Liver (tissue), 9 donors: ENCODE data around the gene HCRT. TPM values are rescaled to one million over a fixed set of nuclear protein-coding genes. Genes with fewer than 3 reads are reported as not detected.

Experiments used
- DNase-seq: peaks from one replicate; pipeline ENCODE4 v3.0.0-alpha.2; 2017; ENCODE audit warnings: low spot score
- H3K27ac ChIP-seq, 2 donors: one replicate each; pipeline ENCODE4 v1.7.0; 2013; ENCODE audit warnings: inconsistent platforms in 2 of 2, low read length in 2 of 2, control low read depth in 1 of 2, low read depth in 1 of 2, mild to moderate bottlenecking in 1 of 2
- H3K27me3 ChIP-seq, 4 donors: one replicate each; pipeline versions ENCODE4 v1.6.1 to v1.7.0; 2013; ENCODE audit warnings: low read length in 3 of 4, inconsistent platforms in 1 of 4, mild to moderate bottlenecking in 1 of 4, moderate library complexity in 1 of 4; ENCODE audit not compliant: control insufficient read depth in 4 of 4, insufficient read depth in 4 of 4
- H3K36me3 ChIP-seq, 4 donors: one replicate each; pipeline versions ENCODE4 v1.6.1 to v1.7.0; 2013; ENCODE audit warnings: low read length in 3 of 4, mild to moderate bottlenecking in 3 of 4, low read depth in 1 of 4, moderate library complexity in 1 of 4; ENCODE audit not compliant: control insufficient read depth in 4 of 4, insufficient read depth in 3 of 4
- H3K4me1 ChIP-seq, 4 donors: one replicate each; pipeline versions ENCODE4 v1.6.1 to v1.7.0; 2013; ENCODE audit warnings: low read length in 3 of 4, mild to moderate bottlenecking in 3 of 4, moderate library complexity in 1 of 4; ENCODE audit not compliant: control insufficient read depth in 4 of 4, insufficient read depth in 4 of 4
- H3K4me3 ChIP-seq, 3 donors: one replicate each; pipeline versions ENCODE4 v1.6.1 to v1.7.0; 2013; ENCODE audit warnings: low read length in 3 of 3, control low read depth in 1 of 3, low read depth in 1 of 3, mild to moderate bottlenecking in 1 of 3
- H3K9ac ChIP-seq, 2 donors: one replicate each; pipeline ENCODE4 v1.7.0; 2013; ENCODE audit warnings: low read length in 2 of 2, mild to moderate bottlenecking in 2 of 2, moderate library complexity in 2 of 2, control low read depth in 1 of 2, low read depth in 1 of 2
- H3K9me3 ChIP-seq, 4 donors: one replicate each; pipeline versions ENCODE4 v1.6.1 to v1.7.0; 2013; ENCODE audit warnings: low read length in 3 of 4; ENCODE audit not compliant: control insufficient read depth in 4 of 4
- EGR1 ChIP-seq, 2 donors: IDR thresholded peaks; 2 replicates each; pipeline ENCODE4 v1.6.1; 2016 to 2018; ENCODE audit warnings: antibody characterized with exemption in 2 of 2, low read depth in 2 of 2
- FOXA2 ChIP-seq: IDR thresholded peaks from 2 replicates; pipeline ENCODE4 v1.6.1; 2016; ENCODE audit warnings: antibody characterized with exemption
- HNF4A ChIP-seq, 2 donors: conservative IDR thresholded peaks; 2 replicates each; pipeline ENCODE4 v1.6.1; 2016; ENCODE audit warnings: antibody characterized with exemption in 2 of 2, mild to moderate bottlenecking in 2 of 2
- HNF4G ChIP-seq: IDR thresholded peaks from 2 replicates; pipeline ENCODE4 v1.6.1; 2016; ENCODE audit warnings: antibody characterized with exemption
- JUND ChIP-seq, 2 donors: IDR thresholded peaks; 2 replicates each; pipeline ENCODE4 v1.6.1; 2016; ENCODE audit warnings: antibody characterized with exemption in 2 of 2
- NR2F2 ChIP-seq: IDR thresholded peaks from 2 replicates; pipeline ENCODE4 v1.6.1; 2016; ENCODE audit warnings: antibody characterized with exemption
- RXRA ChIP-seq, 2 donors: IDR thresholded peaks; 2 replicates each; pipeline ENCODE4 v1.6.1; 2017 to 2018; ENCODE audit warnings: antibody characterized with exemption in 2 of 2, mild to moderate bottlenecking in 1 of 2
- SP1 ChIP-seq: IDR thresholded peaks from 2 replicates; pipeline ENCODE4 v1.6.1; 2018; ENCODE audit warnings: antibody characterized with exemption, mild to moderate bottlenecking
- TAF1 ChIP-seq: conservative IDR thresholded peaks from 2 replicates; pipeline ENCODE4 v1.6.1; 2016; ENCODE audit warnings: antibody characterized with exemption, mild to moderate bottlenecking
- YY1 ChIP-seq: IDR thresholded peaks from 2 replicates; pipeline ENCODE4 v1.6.1; 2016; ENCODE audit warnings: antibody characterized with exemption, mild to moderate bottlenecking
- WGBS: extraction: QIAGEN DNeasy Blood & Tissue Kit; methylation state at CpG from one replicate; pipeline ENCODE4 v1.1.7; 2013; 5-methylcytosine and 5-hydroxymethylcytosine counted together
- polyA plus RNA-seq, 2 donors: library from polyadenylated mRNA; stranded (reverse) in 1 of 2; unstranded in 1 of 2; fragments of 200-250 nt in 1 of 2; fragments of >200 nt in 1 of 2; fragmentation: Nextera tagmentation in 1 of 2; extraction: Ambion mirVana in 1 of 2; gene quantifications; one replicate each; pipeline versions ENCODE4 v1.2.1 to v1.2.3, GENCODE V29; 2013 to 2015
- total RNA-seq, 2 donors: library from RNA; depleted of rRNA; stranded (reverse); fragments of >200 nt; gene quantifications; one replicate each; pipeline ENCODE4 v1.2.3, GENCODE V29; 2014
- TF ChIP-seq, protein P1 (sequence below): IDR thresholded peaks from 2 replicates; pipeline ENCODE4 v1.6.1; 2016; ENCODE audit warnings: antibody characterized with exemption, mild to moderate bottlenecking
- TF ChIP-seq, protein P2 (sequence below): IDR thresholded peaks from 2 replicates; pipeline ENCODE4 v1.6.1; 2016; ENCODE audit warnings: antibody characterized with exemption
- TF ChIP-seq, protein P3 (sequence below): IDR thresholded peaks from 2 replicates; pipeline ENCODE4 v1.6.1; 2016; ENCODE audit warnings: antibody characterized with exemption
- TF ChIP-seq, protein P4 (sequence below): IDR thresholded peaks from 2 replicates; pipeline ENCODE4 v1.6.1; 2016; ENCODE audit warnings: antibody characterized with exemption
- TF ChIP-seq, protein P5 (sequence below): fragments of 150-350 bp; IDR thresholded peaks from 2 replicates; pipeline ENCODE4 v1.5.1; 2017; ENCODE audit warnings: improper control_type of control experiment, low read depth, low read length; ENCODE audit not compliant: missing input control
- donor health status: healthy.
- donor health status: healthy.
- donor health status: healthy.
- donor health status: healthy.
- donor health status: healthy.

HCRT gene, protein sequence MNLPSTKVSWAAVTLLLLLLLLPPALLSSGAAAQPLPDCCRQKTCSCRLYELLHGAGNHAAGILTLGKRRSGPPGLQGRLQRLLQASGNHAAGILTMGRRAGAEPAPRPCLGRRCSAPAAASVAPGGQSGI
- total RNA-seq (not detected), polyA plus RNA-seq (not detected)

DNA sequence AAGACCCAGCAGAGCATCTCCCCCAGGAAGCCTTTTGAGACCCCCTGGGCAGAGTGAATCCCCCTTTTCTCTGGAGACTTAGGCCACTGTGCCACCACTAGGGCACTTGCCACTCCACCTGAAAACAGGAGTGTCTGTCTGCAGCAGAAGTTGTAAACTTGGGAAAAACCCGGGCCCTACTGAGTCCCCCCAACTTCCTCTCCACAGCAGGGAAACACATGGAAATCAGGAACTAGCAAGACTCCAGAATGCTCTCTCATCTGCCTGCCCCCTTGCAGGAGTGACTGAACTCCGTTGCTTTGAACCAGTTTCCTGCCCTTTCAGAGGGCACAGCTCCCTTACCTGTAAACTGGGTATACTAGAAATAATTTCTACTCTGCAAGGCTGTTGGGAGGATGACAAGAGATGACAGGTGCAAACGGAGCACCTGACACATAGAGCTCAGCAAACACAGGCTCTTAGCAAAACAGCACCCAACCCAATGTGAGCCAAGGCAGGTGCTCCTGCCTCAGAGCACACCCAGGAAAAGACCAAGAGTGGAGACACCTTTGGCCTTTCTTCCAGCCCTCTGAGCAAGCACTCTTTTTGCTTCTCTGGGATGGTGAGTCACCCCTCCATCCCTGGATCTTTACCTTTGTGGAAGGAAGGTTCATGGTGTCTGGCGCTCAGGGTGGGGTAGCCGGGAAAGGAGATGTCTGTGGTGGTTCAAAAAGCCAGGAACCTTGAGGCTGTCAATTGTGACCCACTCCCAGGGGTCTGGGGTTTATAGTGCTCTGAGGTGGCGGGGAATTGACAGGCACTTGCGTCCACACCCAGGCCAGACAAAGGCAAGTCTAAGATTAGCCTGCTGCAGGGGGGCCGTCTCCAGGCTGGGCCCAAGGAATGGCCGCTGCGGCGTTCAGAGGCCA is at the start of gene HCRT:
Gene HCRT, minus strand, starts transcription at position 740 of the 908 bp plus-strand sequence. Its CDS starts 87 bp downstream, at position 653.
- WGBS: 84% methylated on average over 11 of the region's 11 CpGs
- Histone ChIP-seq H3K9me3 (no peaks in the 10 kb centered on the region), H3K4me1 (peaks cover 6 to 27% (median 17%) of the 10 kb centered on the region in 4 donors), H3K36me3 (no peaks in the 10 kb centered on the region), H3K27ac (peak within 1 kb of the TSS in 1 of 2 donors; percentile 35), H3K4me3 (peak within 1 kb of the TSS in 1 of 3 donors; percentile 45), H3K9ac (no peak within 1 kb of the TSS), H3K27me3 (peaks cover 0 to 3% (median 0%) of the 10 kb centered on the region in 4 donors)
- TF ChIP-seq, protein P1, sequence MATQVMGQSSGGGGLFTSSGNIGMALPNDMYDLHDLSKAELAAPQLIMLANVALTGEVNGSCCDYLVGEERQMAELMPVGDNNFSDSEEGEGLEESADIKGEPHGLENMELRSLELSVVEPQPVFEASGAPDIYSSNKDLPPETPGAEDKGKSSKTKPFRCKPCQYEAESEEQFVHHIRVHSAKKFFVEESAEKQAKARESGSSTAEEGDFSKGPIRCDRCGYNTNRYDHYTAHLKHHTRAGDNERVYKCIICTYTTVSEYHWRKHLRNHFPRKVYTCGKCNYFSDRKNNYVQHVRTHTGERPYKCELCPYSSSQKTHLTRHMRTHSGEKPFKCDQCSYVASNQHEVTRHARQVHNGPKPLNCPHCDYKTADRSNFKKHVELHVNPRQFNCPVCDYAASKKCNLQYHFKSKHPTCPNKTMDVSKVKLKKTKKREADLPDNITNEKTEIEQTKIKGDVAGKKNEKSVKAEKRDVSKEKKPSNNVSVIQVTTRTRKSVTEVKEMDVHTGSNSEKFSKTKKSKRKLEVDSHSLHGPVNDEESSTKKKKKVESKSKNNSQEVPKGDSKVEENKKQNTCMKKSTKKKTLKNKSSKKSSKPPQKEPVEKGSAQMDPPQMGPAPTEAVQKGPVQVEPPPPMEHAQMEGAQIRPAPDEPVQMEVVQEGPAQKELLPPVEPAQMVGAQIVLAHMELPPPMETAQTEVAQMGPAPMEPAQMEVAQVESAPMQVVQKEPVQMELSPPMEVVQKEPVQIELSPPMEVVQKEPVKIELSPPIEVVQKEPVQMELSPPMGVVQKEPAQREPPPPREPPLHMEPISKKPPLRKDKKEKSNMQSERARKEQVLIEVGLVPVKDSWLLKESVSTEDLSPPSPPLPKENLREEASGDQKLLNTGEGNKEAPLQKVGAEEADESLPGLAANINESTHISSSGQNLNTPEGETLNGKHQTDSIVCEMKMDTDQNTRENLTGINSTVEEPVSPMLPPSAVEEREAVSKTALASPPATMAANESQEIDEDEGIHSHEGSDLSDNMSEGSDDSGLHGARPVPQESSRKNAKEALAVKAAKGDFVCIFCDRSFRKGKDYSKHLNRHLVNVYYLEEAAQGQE: no peak
- TF ChIP-seq, protein P2, sequence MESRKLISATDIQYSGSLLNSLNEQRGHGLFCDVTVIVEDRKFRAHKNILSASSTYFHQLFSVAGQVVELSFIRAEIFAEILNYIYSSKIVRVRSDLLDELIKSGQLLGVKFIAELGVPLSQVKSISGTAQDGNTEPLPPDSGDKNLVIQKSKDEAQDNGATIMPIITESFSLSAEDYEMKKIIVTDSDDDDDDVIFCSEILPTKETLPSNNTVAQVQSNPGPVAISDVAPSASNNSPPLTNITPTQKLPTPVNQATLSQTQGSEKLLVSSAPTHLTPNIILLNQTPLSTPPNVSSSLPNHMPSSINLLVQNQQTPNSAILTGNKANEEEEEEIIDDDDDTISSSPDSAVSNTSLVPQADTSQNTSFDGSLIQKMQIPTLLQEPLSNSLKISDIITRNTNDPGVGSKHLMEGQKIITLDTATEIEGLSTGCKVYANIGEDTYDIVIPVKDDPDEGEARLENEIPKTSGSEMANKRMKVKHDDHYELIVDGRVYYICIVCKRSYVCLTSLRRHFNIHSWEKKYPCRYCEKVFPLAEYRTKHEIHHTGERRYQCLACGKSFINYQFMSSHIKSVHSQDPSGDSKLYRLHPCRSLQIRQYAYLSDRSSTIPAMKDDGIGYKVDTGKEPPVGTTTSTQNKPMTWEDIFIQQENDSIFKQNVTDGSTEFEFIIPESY: no peak
- TF ChIP-seq, protein P3, sequence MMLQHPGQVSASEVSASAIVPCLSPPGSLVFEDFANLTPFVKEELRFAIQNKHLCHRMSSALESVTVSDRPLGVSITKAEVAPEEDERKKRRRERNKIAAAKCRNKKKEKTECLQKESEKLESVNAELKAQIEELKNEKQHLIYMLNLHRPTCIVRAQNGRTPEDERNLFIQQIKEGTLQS: no peak
- no peak for TF ChIP-seq HNF4A (conservative IDR thresholded peaks at IDR 0.05)
- TF ChIP-seq, protein P4, sequence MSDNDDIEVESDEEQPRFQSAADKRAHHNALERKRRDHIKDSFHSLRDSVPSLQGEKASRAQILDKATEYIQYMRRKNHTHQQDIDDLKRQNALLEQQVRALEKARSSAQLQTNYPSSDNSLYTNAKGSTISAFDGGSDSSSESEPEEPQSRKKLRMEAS: no peak
- no peak for TF ChIP-seq EGR1 (IDR thresholded peaks at IDR 0.05; ENCODE audit: low read depth in 2 of 2)
- TF ChIP-seq RXRA (IDR thresholded peaks at IDR 0.05): no peak
- TF ChIP-seq YY1: no peak
- DNase-seq: no peak

DNA sequence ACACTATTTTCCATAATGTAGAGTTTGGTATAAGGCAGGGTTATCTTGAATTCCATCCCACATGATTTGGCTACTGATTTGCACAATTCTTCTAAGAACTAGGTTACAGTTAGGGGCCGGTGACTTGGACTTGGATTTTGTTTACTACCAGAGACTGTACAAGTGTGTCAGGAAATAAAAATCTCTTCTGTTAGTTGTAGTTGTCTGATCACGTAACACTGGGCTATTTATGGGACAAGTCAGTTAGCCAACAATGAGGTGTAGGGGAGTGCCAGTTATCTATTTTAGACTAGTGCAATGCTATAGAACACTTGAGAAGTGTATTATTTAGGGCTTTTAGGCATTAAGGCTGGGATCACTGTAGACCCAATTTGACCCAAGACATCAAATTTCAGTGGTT is 48.7 kb upstream of the HCRT start:
- H3K9ac ChIP-seq: no peak overlapping the region

More for the DNA sequence above, 48.7 kb upstream of the HCRT start:
- no peaks in the 10 kb centered on the region for H3K27me3 ChIP-seq
- TF ChIP-seq EGR1 (IDR thresholded peaks at IDR 0.05; ENCODE audit: low read depth in 2 of 2): no peak
- no peak for TF ChIP-seq FOXA2
- TF ChIP-seq NR2F2: no peak
- no peak for TF ChIP-seq HNF4G
- TF ChIP-seq, protein P5, sequence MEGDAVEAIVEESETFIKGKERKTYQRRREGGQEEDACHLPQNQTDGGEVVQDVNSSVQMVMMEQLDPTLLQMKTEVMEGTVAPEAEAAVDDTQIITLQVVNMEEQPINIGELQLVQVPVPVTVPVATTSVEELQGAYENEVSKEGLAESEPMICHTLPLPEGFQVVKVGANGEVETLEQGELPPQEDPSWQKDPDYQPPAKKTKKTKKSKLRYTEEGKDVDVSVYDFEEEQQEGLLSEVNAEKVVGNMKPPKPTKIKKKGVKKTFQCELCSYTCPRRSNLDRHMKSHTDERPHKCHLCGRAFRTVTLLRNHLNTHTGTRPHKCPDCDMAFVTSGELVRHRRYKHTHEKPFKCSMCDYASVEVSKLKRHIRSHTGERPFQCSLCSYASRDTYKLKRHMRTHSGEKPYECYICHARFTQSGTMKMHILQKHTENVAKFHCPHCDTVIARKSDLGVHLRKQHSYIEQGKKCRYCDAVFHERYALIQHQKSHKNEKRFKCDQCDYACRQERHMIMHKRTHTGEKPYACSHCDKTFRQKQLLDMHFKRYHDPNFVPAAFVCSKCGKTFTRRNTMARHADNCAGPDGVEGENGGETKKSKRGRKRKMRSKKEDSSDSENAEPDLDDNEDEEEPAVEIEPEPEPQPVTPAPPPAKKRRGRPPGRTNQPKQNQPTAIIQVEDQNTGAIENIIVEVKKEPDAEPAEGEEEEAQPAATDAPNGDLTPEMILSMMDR: no peak
- no peak for TF ChIP-seq JUND (IDR thresholded peaks at IDR 0.05)
- TF ChIP-seq RXRA (IDR thresholded peaks at IDR 0.05): no peak
- no peak for TF ChIP-seq TAF1
- TF ChIP-seq, protein P2: no peak
- TF ChIP-seq SP1: no peak
- no peak for TF ChIP-seq HNF4A (conservative IDR thresholded peaks at IDR 0.05)
- no peak overlapping the region for H3K27ac ChIP-seq
- no peak for DNase-seq
- no peaks in the 10 kb centered on the region for H3K9me3 ChIP-seq
- H3K36me3 ChIP-seq: no peaks in the 10 kb centered on the region
- 76% methylated on average over 2 of the region's 2 CpGs for WGBS
- no peak overlapping the region for H3K4me3 ChIP-seq
- H3K4me1 ChIP-seq: peaks cover 0 to 2% (median 0%) of the 10 kb centered on the region in 4 donors
